Neural cell (in vitro differentiated cells): ENCODE data around the gene CLDN7. TPM values are rescaled to one million over a fixed set of nuclear protein-coding genes. Genes with fewer than 3 reads are reported as not detected.

Experiments
- H2AFZ ChIP-seq: fragments of 200-600, 300-800 bp; sonication (generic), shearing (Covaris generic); 2 replicates; pipeline ENCODE4 v1.6.0; 2014; ENCODE audit warnings: low read depth, mild to moderate bottlenecking, antibody characterized with exemption, low read length, moderate library complexity
- H3F3A ChIP-seq: fragments of 200-600 bp; shearing (Covaris generic); 2 replicates; pipeline ENCODE4 v1.6.1; 2016; ENCODE audit warnings: mild to moderate bottlenecking, moderate library complexity, mixed read lengths, antibody characterized with exemption, low read length; ENCODE audit not compliant: insufficient read depth, poor library complexity, severe bottlenecking
- H3K27ac ChIP-seq: fragments of 200-600, 300-800 bp; sonication (generic), shearing (Covaris generic); 2 replicates; pipeline ENCODE4 v1.5.1; 2014; ENCODE audit warnings: mild to moderate bottlenecking, low read length, moderate library complexity
- H3K27me3 ChIP-seq: fragments of 300-800, 200-600 bp; sonication (generic), shearing (Covaris generic); 2 replicates; pipeline ENCODE4 v1.6.0; 2014; ENCODE audit warnings: mild to moderate bottlenecking, low read depth, low read length, moderate library complexity; ENCODE audit not compliant: insufficient read depth
- H3K36me3 ChIP-seq: fragments of 300-800, 200-600 bp; sonication (generic), shearing (Covaris generic); 2 replicates; pipeline ENCODE4 v1.5.1; 2014; ENCODE audit warnings: mild to moderate bottlenecking, antibody characterized with exemption, low read length, moderate library complexity; ENCODE audit not compliant: insufficient read depth
- H3K4me2 ChIP-seq: fragments of 300-800, 200-600 bp; sonication (generic), shearing (Covaris generic); 2 replicates; pipeline ENCODE4 v1.6.0; 2014; ENCODE audit warnings: mild to moderate bottlenecking, low read length
- H3K4me3 ChIP-seq: fragments of 300-800, 200-600 bp; sonication (generic), shearing (Covaris generic); 2 replicates; pipeline ENCODE4 v1.5.1; 2014; ENCODE audit warnings: mild to moderate bottlenecking, low read length, moderate library complexity
- H3K79me2 ChIP-seq: fragments of 200-600 bp; shearing (Covaris generic); replicated peaks from 2 replicates; pipeline ENCODE4 v1.6.0; 2014; ENCODE audit warnings: mild to moderate bottlenecking, low read length, moderate library complexity; ENCODE audit not compliant: insufficient read depth
- H3K9ac ChIP-seq: fragments of 300-800, 200-600 bp; sonication (generic), shearing (Covaris generic); 2 replicates; pipeline ENCODE4 v1.6.1; 2016; ENCODE audit warnings: mild to moderate bottlenecking, low read length, mixed read lengths
- H3K9me2 ChIP-seq: fragments of 200-600 bp; shearing (Covaris generic); 2 replicates; pipeline ENCODE4 v1.6.1; 2016; ENCODE audit warnings: mild to moderate bottlenecking, low read length, mixed read lengths; ENCODE audit not compliant: insufficient read depth
- H3K9me3 ChIP-seq: fragments of 200-600, 300-800 bp; sonication (generic), shearing (Covaris generic); 2 replicates; pipeline ENCODE4 v1.6.1; 2016; ENCODE audit warnings: mild to moderate bottlenecking, mixed run types, low read length, moderate library complexity, mixed read lengths
- H4K20me1 ChIP-seq: fragments of 200-600 bp; shearing (Covaris generic); 2 replicates; pipeline ENCODE4 v1.6.1; 2016; ENCODE audit warnings: mild to moderate bottlenecking, mixed run types; ENCODE audit not compliant: insufficient read depth
- EP300 ChIP-seq: fragments of 450-650 bp; conservative IDR thresholded peaks from 2 replicates; pipeline ENCODE4 v1.6.1; 2014; ENCODE audit warnings: antibody characterized with exemption, mild to moderate bottlenecking, moderate library complexity; ENCODE audit not compliant: poor library complexity, severe bottlenecking
- EZH2 ChIP-seq: fragments of 200-600, 300-800 bp; shearing (Covaris generic), sonication (generic); IDR thresholded peaks from 2 replicates; pipeline ENCODE4 v1.6.1; 2014; ENCODE audit warnings: antibody characterized with exemption, low read length, borderline replicate concordance, mild to moderate bottlenecking; ENCODE audit not compliant: insufficient read depth, poor library complexity, severe bottlenecking
- POLR2AphosphoS5 ChIP-seq: IDR thresholded peaks from 2 replicates; pipeline ENCODE4 v1.6.1; 2012
- RAD21 ChIP-seq: fragments of 450-650 bp; conservative IDR thresholded peaks from 2 replicates; pipeline ENCODE4 v1.6.1; 2014; ENCODE audit warnings: antibody characterized with exemption, mild to moderate bottlenecking, moderate library complexity
- REST ChIP-seq: IDR thresholded peaks from 2 replicates; pipeline ENCODE4 v1.6.1; 2012; ENCODE audit warnings: borderline replicate concordance
- SMC3 ChIP-seq: fragments of 450-650 bp; conservative IDR thresholded peaks from 2 replicates; pipeline ENCODE4 v1.6.1; 2014; ENCODE audit warnings: antibody characterized with exemption, mild to moderate bottlenecking, moderate library complexity; ENCODE audit not compliant: poor library complexity
- TAF1 ChIP-seq: IDR thresholded peaks from 2 replicates; pipeline ENCODE4 v1.6.1; 2012; ENCODE audit warnings: low read depth
- polyA plus RNA-seq: library from polyadenylated mRNA; depleted of rRNA; stranded (reverse); fragments of >200 nt; gene quantifications from 2 replicates; pipeline ENCODE4 v1.2.3, GENCODE V29; 2014
- TF ChIP-seq, protein P1 (sequence below): fragments of 450-650 bp; IDR thresholded peaks from 2 replicates; pipeline ENCODE4 v1.5.1; 2014; ENCODE audit warnings: antibody characterized with exemption, mild to moderate bottlenecking, moderate library complexity; ENCODE audit not compliant: poor library complexity, severe bottlenecking

Gene CLDN7
- polyA plus RNA-seq, 1 donor from 2014 or later = 0.27 TPM

DNA sequence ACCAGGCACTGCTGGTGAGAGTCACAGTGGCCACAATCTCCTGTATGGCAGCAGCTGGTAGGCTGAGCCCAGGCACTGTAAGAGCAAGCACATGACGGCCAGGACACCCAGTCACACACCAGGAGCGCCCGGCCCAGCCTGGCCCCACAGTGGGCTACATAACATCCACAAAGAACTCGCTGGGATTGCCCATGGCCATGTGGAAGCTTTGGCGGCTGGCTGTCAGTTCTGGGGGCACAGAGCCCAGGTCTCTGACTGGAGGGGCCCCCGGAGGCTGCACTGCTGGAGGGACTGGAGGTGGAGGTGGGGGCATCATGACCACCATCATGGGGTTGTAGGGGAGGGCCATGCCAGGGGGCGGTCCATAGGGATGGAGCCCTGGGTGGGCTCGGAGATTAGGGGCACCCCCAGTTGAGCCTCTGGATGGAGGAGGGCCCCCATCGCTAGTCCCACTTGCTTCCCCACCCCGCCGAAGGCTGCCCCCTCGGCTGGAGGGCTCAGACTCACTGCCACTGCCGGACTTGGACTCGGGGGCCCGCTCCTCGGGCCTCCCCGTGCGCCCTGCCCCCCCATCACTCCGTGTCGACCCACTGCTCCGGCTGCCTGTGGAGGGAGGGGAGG, 36.5 kb downstream of the CLDN7 start:
- Histone ChIP-seq H3K9me3 (no peaks in the 10 kb centered on the region), H3K9me2 (no peaks in the 10 kb centered on the region), H2AFZ (no peak overlapping the region), H3K79me2 (peaks cover 11% of the 10 kb centered on the region), H3F3A (no peaks in the 10 kb centered on the region), H4K20me1 (peaks cover 5% of the 10 kb centered on the region), H3K27ac (no peak overlapping the region), H3K36me3 (no peaks in the 10 kb centered on the region), H3K4me3 (no peak overlapping the region), H3K4me2 (no peak overlapping the region), H3K27me3 (no peaks in the 10 kb centered on the region), H3K9ac (no peak overlapping the region)
- TF ChIP-seq EZH2 (no peak), POLR2AphosphoS5 (no peak), EP300 (no peak), RAD21 (no peak), SMC3 (no peak), REST (no peak)
- TF ChIP-seq, protein P1, sequence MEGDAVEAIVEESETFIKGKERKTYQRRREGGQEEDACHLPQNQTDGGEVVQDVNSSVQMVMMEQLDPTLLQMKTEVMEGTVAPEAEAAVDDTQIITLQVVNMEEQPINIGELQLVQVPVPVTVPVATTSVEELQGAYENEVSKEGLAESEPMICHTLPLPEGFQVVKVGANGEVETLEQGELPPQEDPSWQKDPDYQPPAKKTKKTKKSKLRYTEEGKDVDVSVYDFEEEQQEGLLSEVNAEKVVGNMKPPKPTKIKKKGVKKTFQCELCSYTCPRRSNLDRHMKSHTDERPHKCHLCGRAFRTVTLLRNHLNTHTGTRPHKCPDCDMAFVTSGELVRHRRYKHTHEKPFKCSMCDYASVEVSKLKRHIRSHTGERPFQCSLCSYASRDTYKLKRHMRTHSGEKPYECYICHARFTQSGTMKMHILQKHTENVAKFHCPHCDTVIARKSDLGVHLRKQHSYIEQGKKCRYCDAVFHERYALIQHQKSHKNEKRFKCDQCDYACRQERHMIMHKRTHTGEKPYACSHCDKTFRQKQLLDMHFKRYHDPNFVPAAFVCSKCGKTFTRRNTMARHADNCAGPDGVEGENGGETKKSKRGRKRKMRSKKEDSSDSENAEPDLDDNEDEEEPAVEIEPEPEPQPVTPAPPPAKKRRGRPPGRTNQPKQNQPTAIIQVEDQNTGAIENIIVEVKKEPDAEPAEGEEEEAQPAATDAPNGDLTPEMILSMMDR = no peak

GRCh38 chr17:7224661-7225111, 37.6 kb downstream of the CLDN7 start:
- H3K27ac ChIP-seq = no peak overlapping the region
- H3K4me3 ChIP-seq = no peak overlapping the region
- H3F3A ChIP-seq = no peaks in the 10 kb centered on the region
- no peak overlapping the region for H2AFZ ChIP-seq
- no peaks in the 10 kb centered on the region for H3K9me3 ChIP-seq
- H4K20me1 ChIP-seq = no peaks in the 10 kb centered on the region
- H3K9me2 ChIP-seq = no peaks in the 10 kb centered on the region
- no peaks in the 10 kb centered on the region for H3K36me3 ChIP-seq
- H3K79me2 ChIP-seq = no peaks in the 10 kb centered on the region
- no peak overlapping the region for H3K9ac ChIP-seq
- H3K4me2 ChIP-seq = no peak overlapping the region
- H3K27me3 ChIP-seq = no peaks in the 10 kb centered on the region
- no peak for TF ChIP-seq POLR2AphosphoS5
- no peak for TF ChIP-seq RAD21
- TF ChIP-seq TAF1 = no peak
- TF ChIP-seq SMC3 = no peak

- Histone ChIP-seq H3K9me3 (no peaks in the 10 kb centered on the region), H3K79me2 (peaks cover 3% of the 10 kb centered on the region), H3K9me2 (no peaks in the 10 kb centered on the region), H3K27me3 (no peaks in the 10 kb centered on the region), H3K27ac (no peak overlapping the region), H3F3A (no peaks in the 10 kb centered on the region), H4K20me1 (no peaks in the 10 kb centered on the region), H3K9ac (no peak overlapping the region), H3K4me3 (no peak overlapping the region), H3K4me2 (no peak overlapping the region), H3K36me3 (no peaks in the 10 kb centered on the region), H2AFZ (no peak overlapping the region)
- no peak for TF ChIP-seq SMC3
- no peak for TF ChIP-seq REST
Measured at GRCh38 chr17:7224110-7224509, 38.2 kb downstream of the CLDN7 start.
